Measurements from ENCODE around the gene GPN1.
"Not testable (repeated sequence)": the region's sequence is repeated elsewhere in the genome, so short reads cannot be mapped to it uniquely, and the experiment has no call there.

GPN1 gene

GRCh38 chr2:27627963-27628766 is 685 bp upstream of the GPN1 start:
- Histone ChIP-seq H3K9me3 (ENCODE audit: control insufficient read depth, low read length) (no peaks in the 10 kb centered on the region), H3K4me3 (ENCODE audit: extremely low read depth, insufficient read depth, low read length, poor library complexity, severe bottlenecking) (peak overlapping the region; percentile 87), H3K4me1 (ENCODE audit: control insufficient read depth, insufficient read depth, low read length, poor library complexity, severe bottlenecking) (peaks cover 19% of the 10 kb centered on the region), H3K27ac (ENCODE audit: low read depth, low read length, severe bottlenecking) (peak overlapping the region; percentile 87), H3K36me3 (ENCODE audit: control insufficient read depth, insufficient read depth, low read length) (peaks cover 48% of the 10 kb centered on the region)
- WGBS, 2 experiments (ENCODE audit: insufficient coverage in 2 of 2): 4 to 5% methylated on average over 16 of the region's 21 CpGs

GRCh38 chr2:27630257-27630656 is 1.4 kb downstream of the GPN1 start:
- not testable (repeated sequence) for H3K27ac ChIP-seq (ENCODE audit: low read depth, low read length, severe bottlenecking); H3K9me3 ChIP-seq (ENCODE audit: control insufficient read depth, low read length); H3K4me3 ChIP-seq (ENCODE audit: extremely low read depth, insufficient read depth, low read length, poor library complexity, severe bottlenecking)
- Histone ChIP-seq H3K4me1 (ENCODE audit: control insufficient read depth, insufficient read depth, low read length, poor library complexity, severe bottlenecking) (peaks cover 19% of the 10 kb centered on the region), H3K36me3 (ENCODE audit: control insufficient read depth, insufficient read depth, low read length) (peaks cover 49% of the 10 kb centered on the region)
- WGBS, 2 experiments (ENCODE audit: insufficient coverage in 2 of 2): no CpG with 5 or more reads among the region's 2 CpGs

GRCh38 chr2:27634291-27634690 is 5.4 kb downstream of the GPN1 start:
- Histone ChIP-seq H3K9me3 (ENCODE audit: control insufficient read depth, low read length) (no peaks in the 10 kb centered on the region), H3K4me1 (ENCODE audit: control insufficient read depth, insufficient read depth, low read length, poor library complexity, severe bottlenecking) (no peaks in the 10 kb centered on the region), H3K4me3 (ENCODE audit: extremely low read depth, insufficient read depth, low read length, poor library complexity, severe bottlenecking) (no peak overlapping the region), H3K36me3 (ENCODE audit: control insufficient read depth, insufficient read depth, low read length) (peaks cover 82% of the 10 kb centered on the region), H3K27ac (ENCODE audit: low read depth, low read length, severe bottlenecking) (no peak overlapping the region)
- 91 to 100% methylated on average over 1 of the region's 2 CpGs for WGBS, 2 experiments (ENCODE audit: insufficient coverage in 2 of 2)

- no peaks in the 10 kb centered on the region for H3K4me1 ChIP-seq (ENCODE audit: control insufficient read depth, insufficient read depth, low read length, poor library complexity, severe bottlenecking)
- H3K36me3 ChIP-seq (ENCODE audit: control insufficient read depth, insufficient read depth, low read length): peaks cover 89% of the 10 kb centered on the region
- 100% methylated on average over 2 of the region's 5 CpGs; no CpG with 5 or more reads in 1 of the 2 experiments for WGBS, 2 experiments (ENCODE audit: insufficient coverage in 2 of 2)
- H3K9me3 ChIP-seq (ENCODE audit: control insufficient read depth, low read length): no peaks in the 10 kb centered on the region
- no peak overlapping the region for H3K4me3 ChIP-seq (ENCODE audit: extremely low read depth, insufficient read depth, low read length, poor library complexity, severe bottlenecking)
- no peak overlapping the region for H3K27ac ChIP-seq (ENCODE audit: low read depth, low read length, severe bottlenecking)
Measured at GRCh38 chr2:27636766-27637165, 7.9 kb downstream of the GPN1 start.

GRCh38 chr2:27638037-27638637 is 9.3 kb downstream of the GPN1 start:
- H3K36me3 ChIP-seq (ENCODE audit: control insufficient read depth, insufficient read depth, low read length): peaks cover 85% of the 10 kb centered on the region
- no peaks in the 10 kb centered on the region for H3K4me1 ChIP-seq (ENCODE audit: control insufficient read depth, insufficient read depth, low read length, poor library complexity, severe bottlenecking)
- no peak overlapping the region for H3K4me3 ChIP-seq (ENCODE audit: extremely low read depth, insufficient read depth, low read length, poor library complexity, severe bottlenecking)
- no peaks in the 10 kb centered on the region for H3K9me3 ChIP-seq (ENCODE audit: control insufficient read depth, low read length)
- WGBS, 2 experiments (ENCODE audit: insufficient coverage in 2 of 2): 100% methylated on average over 1 of the region's 3 CpGs; no CpG with 5 or more reads in 1 of the 2 experiments
- H3K27ac ChIP-seq (ENCODE audit: low read depth, low read length, severe bottlenecking): no peak overlapping the region

- Histone ChIP-seq H3K27ac (ENCODE audit: low read depth, low read length, severe bottlenecking) (no peak overlapping the region), H3K9me3 (ENCODE audit: control insufficient read depth, low read length) (no peaks in the 10 kb centered on the region), H3K4me1 (ENCODE audit: control insufficient read depth, insufficient read depth, low read length, poor library complexity, severe bottlenecking) (no peaks in the 10 kb centered on the region), H3K36me3 (ENCODE audit: control insufficient read depth, insufficient read depth, low read length) (peaks cover 83% of the 10 kb centered on the region), H3K4me3 (ENCODE audit: extremely low read depth, insufficient read depth, low read length, poor library complexity, severe bottlenecking) (no peak overlapping the region)
- WGBS, 2 experiments (ENCODE audit: insufficient coverage in 2 of 2): 72 to 75% methylated on average over 2 to 3 of the region's 3 CpGs
Measured at GRCh38 chr2:27638709-27639108, 9.9 kb downstream of the GPN1 start.

- no peak overlapping the region for H3K4me3 ChIP-seq (ENCODE audit: extremely low read depth, insufficient read depth, low read length, poor library complexity, severe bottlenecking)
- peaks cover 76% of the 10 kb centered on the region for H3K36me3 ChIP-seq (ENCODE audit: control insufficient read depth, insufficient read depth, low read length)
- no peaks in the 10 kb centered on the region for H3K4me1 ChIP-seq (ENCODE audit: control insufficient read depth, insufficient read depth, low read length, poor library complexity, severe bottlenecking)
- 83 to 100% methylated on average over 1 to 2 of the region's 2 CpGs for WGBS, 2 experiments (ENCODE audit: insufficient coverage in 2 of 2)
- H3K27ac ChIP-seq (ENCODE audit: low read depth, low read length, severe bottlenecking): no peak overlapping the region
- no peaks in the 10 kb centered on the region for H3K9me3 ChIP-seq (ENCODE audit: control insufficient read depth, low read length)
Measured at GRCh38 chr2:27640722-27641245, 11.9 kb downstream of the GPN1 start.

GRCh38 chr2:27645197-27645596 is 16.3 kb downstream of the GPN1 start:
- H3K4me1 ChIP-seq (ENCODE audit: control insufficient read depth, insufficient read depth, low read length, poor library complexity, severe bottlenecking): no peaks in the 10 kb centered on the region
- no peak overlapping the region for H3K27ac ChIP-seq (ENCODE audit: low read depth, low read length, severe bottlenecking)
- no peaks in the 10 kb centered on the region for H3K9me3 ChIP-seq (ENCODE audit: control insufficient read depth, low read length)
- H3K4me3 ChIP-seq (ENCODE audit: extremely low read depth, insufficient read depth, low read length, poor library complexity, severe bottlenecking): no peak overlapping the region
- peaks cover 81% of the 10 kb centered on the region for H3K36me3 ChIP-seq (ENCODE audit: control insufficient read depth, insufficient read depth, low read length)

GRCh38 chr2:27647289-27647688 is 18.4 kb downstream of the GPN1 start:
- Histone ChIP-seq H3K36me3 (ENCODE audit: control insufficient read depth, insufficient read depth, low read length) (peaks cover 83% of the 10 kb centered on the region), H3K27ac (ENCODE audit: low read depth, low read length, severe bottlenecking) (no peak overlapping the region), H3K4me1 (ENCODE audit: control insufficient read depth, insufficient read depth, low read length, poor library complexity, severe bottlenecking) (no peaks in the 10 kb centered on the region), H3K4me3 (ENCODE audit: extremely low read depth, insufficient read depth, low read length, poor library complexity, severe bottlenecking) (no peak overlapping the region), H3K9me3 (ENCODE audit: control insufficient read depth, low read length) (no peaks in the 10 kb centered on the region)

- H3K4me3 ChIP-seq (ENCODE audit: extremely low read depth, insufficient read depth, low read length, poor library complexity, severe bottlenecking): no peak overlapping the region
- 93 to 100% methylated on average over 3 to 4 of the region's 4 CpGs for WGBS, 2 experiments (ENCODE audit: insufficient coverage in 2 of 2)
- H3K9me3 ChIP-seq (ENCODE audit: control insufficient read depth, low read length): no peaks in the 10 kb centered on the region
- H3K4me1 ChIP-seq (ENCODE audit: control insufficient read depth, insufficient read depth, low read length, poor library complexity, severe bottlenecking): no peaks in the 10 kb centered on the region
- H3K36me3 ChIP-seq (ENCODE audit: control insufficient read depth, insufficient read depth, low read length): peaks cover 83% of the 10 kb centered on the region
- H3K27ac ChIP-seq (ENCODE audit: low read depth, low read length, severe bottlenecking): no peak overlapping the region
Measured at GRCh38 chr2:27647737-27648136, 18.9 kb downstream of the GPN1 start.

- no peaks in the 10 kb centered on the region for H3K4me1 ChIP-seq (ENCODE audit: control insufficient read depth, insufficient read depth, low read length, poor library complexity, severe bottlenecking)
- 81 to 88% methylated on average over 3 of the region's 4 CpGs for WGBS, 2 experiments (ENCODE audit: insufficient coverage in 2 of 2)
- H3K4me3 ChIP-seq (ENCODE audit: extremely low read depth, insufficient read depth, low read length, poor library complexity, severe bottlenecking): no peak overlapping the region
- H3K36me3 ChIP-seq (ENCODE audit: control insufficient read depth, insufficient read depth, low read length): peaks cover 97% of the 10 kb centered on the region
- no peak overlapping the region for H3K27ac ChIP-seq (ENCODE audit: low read depth, low read length, severe bottlenecking)
- no peaks in the 10 kb centered on the region for H3K9me3 ChIP-seq (ENCODE audit: control insufficient read depth, low read length)
Measured at GRCh38 chr2:27651056-27651455, 22.2 kb downstream of the GPN1 start.
